ENCODE measurements around the gene WDR86.

Gene WDR86

GRCh38 chr7:151448261-151449252, 38.7 kb upstream of the WDR86 start:
- peak; percentile 74 for TF ChIP-seq CTCF (IDR thresholded peaks at IDR 0.05; ENCODE audit: control extremely low read depth, extremely low read depth, low read depth, missing control alignments)
- POLR2A ChIA-PET = no interaction called here
- peak; percentile 85 for DNase-seq (ENCODE audit: extremely low spot score)
- CTCF ChIA-PET = interaction anchor here (0.7 to 3.9 kb wide), 47 partner anchors 9 to 435 kb away, joined by 3 to 77 read pairs (median 5); partner anchors contain the start of genes CRYGN and WDR86

GRCh38 chr7:151447901-151448260, 38.0 kb upstream of the WDR86 start:
- ChIA-PET POLR2A (no interaction called here), CTCF (interaction anchor here (0.8 to 3.9 kb wide), 35 partner anchors 8 to 324 kb away, joined by 3 to 77 read pairs (median 6); partner anchors contain the start of genes CRYGN and WDR86)
- no peak for DNase-seq (ENCODE audit: extremely low spot score)
- TF ChIP-seq CTCF (IDR thresholded peaks at IDR 0.05; ENCODE audit: control extremely low read depth, extremely low read depth, low read depth, missing control alignments) = no peak

GRCh38 chr7:151447312-151447711, 37.5 kb upstream of the WDR86 start:
- CTCF ChIA-PET = interaction anchor here (1.0 to 3.4 kb wide), 14 partner anchors 11 to 201 kb away, joined by 3 to 77 read pairs (median 6); partner anchors contain the start of gene WDR86
- no peak for TF ChIP-seq CTCF (IDR thresholded peaks at IDR 0.05; ENCODE audit: control extremely low read depth, extremely low read depth, low read depth, missing control alignments)
- DNase-seq (ENCODE audit: extremely low spot score) = no peak
- POLR2A ChIA-PET = no interaction called here

- TF ChIP-seq CTCF (IDR thresholded peaks at IDR 0.05; ENCODE audit: control extremely low read depth, extremely low read depth, low read depth, missing control alignments) = no peak
- ChIA-PET CTCF (interaction anchor here (1.1 to 3.4 kb wide), 3 partner anchors 16 to 77 kb away, joined by 3 to 77 read pairs (median 10); no protein-coding TSS in a partner anchor), POLR2A (interaction anchor here (0.6 kb wide), 1 partner anchor 140 kb away, joined by 3 read pairs; no protein-coding TSS in a partner anchor)
- DNase-seq (ENCODE audit: extremely low spot score) = no peak
These were observed 36.6 kb upstream of the WDR86 start for GRCh38 chr7:151446412-151446811.

GRCh38 chr7:151444632-151445031, 34.8 kb upstream of the WDR86 start:
- no peak for DNase-seq (ENCODE audit: extremely low spot score)
- TF ChIP-seq CTCF (IDR thresholded peaks at IDR 0.05; ENCODE audit: control extremely low read depth, extremely low read depth, low read depth, missing control alignments) = no peak
- CTCF ChIA-PET = interaction anchor here (2.3 kb wide), 1 partner anchor 76 kb away, joined by 6 read pairs; no protein-coding TSS in a partner anchor
- POLR2A ChIA-PET = no interaction called here

- DNase-seq (ENCODE audit: extremely low spot score) = no peak
- POLR2A ChIA-PET = interaction anchor here (0.6 to 0.7 kb wide), 2 partner anchors 16 to 68 kb away, joined by 3 to 5 read pairs; no protein-coding TSS in a partner anchor
- CTCF ChIA-PET = interaction anchor here (2.3 kb wide), 1 partner anchor 74 kb away, joined by 6 read pairs; no protein-coding TSS in a partner anchor
- TF ChIP-seq CTCF (IDR thresholded peaks at IDR 0.05; ENCODE audit: control extremely low read depth, extremely low read depth, low read depth, missing control alignments) = no peak
These were observed 33.1 kb upstream of the WDR86 start for GRCh38 chr7:151442776-151443496.

All from GM10248 (cell line).